ENCODE results near the gene KRTAP11-1. TPM values are rescaled to one million over a fixed set of nuclear protein-coding genes. Genes with fewer than 3 reads are reported as not detected.

KRTAP11-1 gene
- total and polyA plus RNA-seq, 12 donors: not detected

GRCh38 chr21:30847627-30848500 is 33.5 kb downstream of the KRTAP11-1 start:
- Histone ChIP-seq H3K27me3 (no peaks in the 10 kb centered on the region), H3K4me1 (no peaks in the 10 kb centered on the region), H3K4me3 (no peak overlapping the region), H3K9me3 (peaks cover 0 to 10% (median 0%) of the 10 kb centered on the region in 11 donors), H3K27ac (no peak overlapping the region), H3K36me3 (no peaks in the 10 kb centered on the region)
- ATAC-seq (no peak), DNase-seq (no peak)
- intact Hi-C loops (cut with DNase I): no loop called here
- WGBS, 2 donors: 77 to 81% methylated on average over 9 of the region's 9 CpGs
- TF ChIP-seq CTCF (IDR thresholded peaks at IDR 0.05): no peak

GRCh38 chr21:30842990-30843389 is 38.4 kb downstream of the KRTAP11-1 start:
- no peak for TF ChIP-seq CTCF (IDR thresholded peaks at IDR 0.05)
- Histone ChIP-seq H3K4me3 (no peak overlapping the region), H3K27me3 (no peaks in the 10 kb centered on the region), H3K9me3 (peaks cover 0 to 6% (median 0%) of the 10 kb centered on the region in 11 donors), H3K27ac (no peak overlapping the region), H3K36me3 (no peaks in the 10 kb centered on the region), H3K4me1 (no peaks in the 10 kb centered on the region)
- no peak for DNase-seq
- no peak for ATAC-seq
- intact Hi-C loops (cut with DNase I): no loop called here

GRCh38 chr21:30839304-30839703 is 42.1 kb downstream of the KRTAP11-1 start:
- 22 to 23% methylated on average over 5 of the region's 5 CpGs for WGBS, 2 donors
- no peaks in the 10 kb centered on the region for H3K4me1 ChIP-seq
- DNase-seq (no peak), ATAC-seq (no peak)
- no peak overlapping the region for H3K4me3 ChIP-seq
- peak in 3 of 9 donors; percentile 18 to 43 (median 35) for TF ChIP-seq CTCF (IDR thresholded peaks at IDR 0.05)
- H3K27ac ChIP-seq: no peak overlapping the region
- intact Hi-C loops (cut with DNase I): loop anchor here in 2 of 10 donors (10.0 kb wide), 1 partner anchor 245 kb away; no protein-coding TSS in a partner anchor
- no peaks in the 10 kb centered on the region for H3K36me3 ChIP-seq
- peaks cover 0 to 6% (median 0%) of the 10 kb centered on the region in 11 donors for H3K9me3 ChIP-seq
- peaks cover 0 to 8% (median 0%) of the 10 kb centered on the region in 7 donors for H3K27me3 ChIP-seq

- H3K36me3 ChIP-seq: no peaks in the 10 kb centered on the region
- DNase-seq (no peak), ATAC-seq (no peak)
- WGBS, 2 donors: 90 to 95% methylated on average over 6 of the region's 6 CpGs
- H3K4me1 ChIP-seq: no peaks in the 10 kb centered on the region
- H3K27me3 ChIP-seq: peaks cover 0 to 8% (median 0%) of the 10 kb centered on the region in 7 donors
- peaks cover 0 to 6% (median 0%) of the 10 kb centered on the region in 11 donors for H3K9me3 ChIP-seq
- H3K4me3 ChIP-seq: no peak overlapping the region
- TF ChIP-seq CTCF (IDR thresholded peaks at IDR 0.05): no peak
- H3K27ac ChIP-seq: no peak overlapping the region
- intact Hi-C loops (cut with DNase I): loop anchor here in 2 of 10 donors (10.0 kb wide), 1 partner anchor 246 kb away; no protein-coding TSS in a partner anchor
These were observed 42.8 kb downstream of the KRTAP11-1 start for GRCh38 chr21:30838536-30838935.
